ENCODE data around the gene TTBK1. TPM values are rescaled to one million over a fixed set of nuclear protein-coding genes. Genes with fewer than 3 reads are reported as not detected.
"Not testable (repeated sequence)": the region's sequence is repeated elsewhere in the genome, so short reads cannot be mapped to it uniquely, and the experiment has no call there.

TTBK1 gene
- total RNA-seq, 2 experiments from 2014 or later, result 0.30 to 0.40 TPM

GRCh38 chr6:43301081-43301870, 58.0 kb downstream of the TTBK1 start:
- H3K4me3 Mint-ChIP-seq, result no peak overlapping the region
- DNase-seq (no peak), ATAC-seq (no peak)
- H3K36me3 Mint-ChIP-seq (ENCODE audit: low read depth), result no peaks in the 10 kb centered on the region
- no peaks in the 10 kb centered on the region for H3K9me3 Mint-ChIP-seq (ENCODE audit: low read depth)
- H3K27ac Mint-ChIP-seq, result no peak overlapping the region
- ChIA-PET CTCF (interaction anchor here (0.7 kb wide), 1 partner anchor 455 kb away, joined by 4 read pairs; no protein-coding TSS in a partner anchor), POLR2A (no interaction called here)
- H3K4me1 Mint-ChIP-seq, result no peaks in the 10 kb centered on the region
- H3K27me3 Mint-ChIP-seq, result peaks cover 4% of the 10 kb centered on the region
- intact Hi-C loops (cut with DNase I, micrococcal nuclease), result no loop called here

DNA sequence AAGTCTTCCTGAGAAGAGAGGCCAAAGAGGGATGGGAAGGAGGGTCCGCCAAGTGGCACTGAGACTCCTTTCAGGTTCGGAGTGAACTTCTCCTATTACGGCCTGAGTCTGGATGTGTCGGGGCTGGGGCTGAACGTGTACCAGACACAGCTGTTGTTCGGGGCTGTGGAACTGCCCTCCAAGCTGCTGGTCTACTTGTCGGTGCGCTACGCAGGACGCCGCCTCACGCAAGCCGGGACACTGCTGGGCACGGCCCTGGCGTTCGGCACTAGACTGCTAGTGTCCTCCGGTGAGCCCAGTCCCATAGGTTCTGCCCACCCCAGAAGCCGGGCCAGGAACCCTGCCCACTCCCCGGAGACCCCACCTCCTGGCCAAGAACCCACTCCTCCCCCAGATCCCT, 58.8 kb downstream of the TTBK1 start:
- H3K36me3 Mint-ChIP-seq (ENCODE audit: low read depth), result no peaks in the 10 kb centered on the region
- ChIA-PET CTCF (interaction anchor here (1.7 kb wide), 1 partner anchor 73 kb away, joined by 3 read pairs; the partner anchor contains the start of gene DNPH1), POLR2A (no interaction called here)
- intact Hi-C loops (cut with DNase I, micrococcal nuclease), result no loop called here
- H3K4me1 Mint-ChIP-seq, result no peaks in the 10 kb centered on the region
- H3K4me3 Mint-ChIP-seq, result no peak overlapping the region
- no peaks in the 10 kb centered on the region for H3K9me3 Mint-ChIP-seq (ENCODE audit: low read depth)
- peaks cover 4% of the 10 kb centered on the region for H3K27me3 Mint-ChIP-seq
- no peak for DNase-seq
- H3K27ac Mint-ChIP-seq, result no peak overlapping the region
- ATAC-seq, result no peak

- H3K4me1 Mint-ChIP-seq; ATAC-seq; intact Hi-C loops (cut with DNase I, micrococcal nuclease); H3K27ac Mint-ChIP-seq; H3K9me3 Mint-ChIP-seq (ENCODE audit: low read depth); DNase-seq; H3K4me3 Mint-ChIP-seq; H3K36me3 Mint-ChIP-seq (ENCODE audit: low read depth); POLR2A ChIA-PET; H3K27me3 Mint-ChIP-seq: not testable (repeated sequence)
- CTCF ChIA-PET, result interaction anchor here (1.7 kb wide), 1 partner anchor 73 kb away, joined by 3 read pairs; the partner anchor contains the start of gene DNPH1
Observed at GRCh38 chr6:43303006-43303405, 59.7 kb downstream of the TTBK1 start.

DNA sequence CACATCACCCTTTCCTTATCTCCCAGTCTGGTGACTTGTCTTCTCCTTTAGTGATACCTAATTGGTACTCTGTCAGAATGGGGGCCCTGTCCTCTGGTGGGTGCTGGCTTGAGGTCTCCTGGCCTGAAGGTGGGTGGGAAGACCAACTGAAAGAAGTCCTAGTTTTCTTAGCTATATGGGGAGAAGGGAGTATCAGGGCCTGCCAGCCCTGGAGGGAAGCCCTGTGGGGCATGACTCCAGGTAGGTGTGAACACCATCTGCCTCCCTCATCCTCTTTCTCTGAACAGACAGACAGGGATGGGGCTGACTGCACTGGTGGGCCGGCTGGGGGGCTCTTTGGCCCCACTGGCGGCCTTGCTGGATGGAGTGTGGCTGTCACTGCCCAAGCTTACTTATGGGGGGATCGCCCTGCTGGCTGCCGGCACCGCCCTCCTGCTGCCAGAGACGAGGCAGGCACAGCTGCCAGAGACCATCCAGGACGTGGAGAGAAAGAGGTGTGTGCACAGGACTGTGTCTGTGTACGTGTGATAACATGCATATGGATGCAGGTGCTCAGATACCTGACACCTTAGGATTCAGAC, 60.6 kb downstream of the TTBK1 start:
- CTCF ChIA-PET, result no interaction called here

GRCh38 chr6:43304361-43304760, 61.1 kb downstream of the TTBK1 start:
- Mint-ChIP-seq H3K27me3 (peaks cover 2% of the 10 kb centered on the region), H3K4me3 (no peak overlapping the region), H3K36me3 (ENCODE audit: low read depth) (no peaks in the 10 kb centered on the region), H3K4me1 (peaks cover 3% of the 10 kb centered on the region), H3K9me3 (ENCODE audit: low read depth) (no peaks in the 10 kb centered on the region), H3K27ac (no peak overlapping the region)
- POLR2A ChIA-PET, result no interaction called here
- ATAC-seq, result no peak
- CTCF ChIA-PET, result interaction anchor here (1.4 kb wide), 1 partner anchor 201 kb away, joined by 5 read pairs; no protein-coding TSS in a partner anchor
- intact Hi-C loops (cut with DNase I, micrococcal nuclease), result no loop called here
- DNase-seq, result no peak

More for the DNA sequence above, 60.6 kb downstream of the TTBK1 start:
- Mint-ChIP-seq H3K4me3 (no peak overlapping the region), H3K9me3 (ENCODE audit: low read depth) (no peaks in the 10 kb centered on the region), H3K27me3 (peaks cover 3% of the 10 kb centered on the region), H3K4me1 (no peaks in the 10 kb centered on the region), H3K27ac (no peak overlapping the region), H3K36me3 (ENCODE audit: low read depth) (no peaks in the 10 kb centered on the region)
- ATAC-seq (no peak), DNase-seq (no peak)
- POLR2A ChIA-PET, result no interaction called here
- intact Hi-C loops (cut with DNase I, micrococcal nuclease), result no loop called here

- DNase-seq (no peak), ATAC-seq (no peak)
- ChIA-PET CTCF (interaction anchor here (1.4 kb wide), 1 partner anchor 200 kb away, joined by 5 read pairs; no protein-coding TSS in a partner anchor), POLR2A (no interaction called here)
- intact Hi-C loops (cut with DNase I, micrococcal nuclease), result no loop called here
- Mint-ChIP-seq H3K27ac (no peak overlapping the region), H3K36me3 (ENCODE audit: low read depth) (no peaks in the 10 kb centered on the region), H3K4me1 (peaks cover 3% of the 10 kb centered on the region), H3K27me3 (peaks cover 2% of the 10 kb centered on the region), H3K9me3 (ENCODE audit: low read depth) (no peaks in the 10 kb centered on the region), H3K4me3 (no peak overlapping the region)
Observed at GRCh38 chr6:43304882-43305281, 61.6 kb downstream of the TTBK1 start.

DNA sequence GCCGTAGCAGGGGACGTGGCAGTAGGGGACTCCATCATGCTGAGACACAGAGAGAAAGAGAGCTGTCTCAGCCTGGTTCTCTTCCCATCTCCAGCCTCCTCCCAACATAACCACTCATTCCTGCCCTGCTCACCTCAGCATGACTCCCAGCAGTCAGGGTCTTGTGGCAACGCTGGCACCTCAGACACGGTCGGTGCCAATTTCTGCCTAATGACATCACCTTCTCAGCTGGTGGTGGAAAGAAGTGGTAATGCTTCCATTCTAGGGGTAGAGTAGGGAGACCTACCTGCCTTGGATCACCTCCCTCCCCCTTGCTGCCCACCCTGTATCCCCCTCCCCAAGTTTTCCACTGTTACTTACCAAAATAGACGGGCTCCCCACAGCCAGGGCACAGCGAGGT, 62.8 kb downstream of the TTBK1 start:
- no peak for DNase-seq
- CTCF ChIA-PET, result interaction anchor here (1.5 to 1.7 kb wide), 2 partner anchors 9 to 10 kb away, joined by 5 read pairs; no protein-coding TSS in a partner anchor
- no peak overlapping the region for H3K4me3 Mint-ChIP-seq
- intact Hi-C loops (cut with DNase I, micrococcal nuclease), result no loop called here
- H3K27ac Mint-ChIP-seq, result no peak overlapping the region
- peaks cover 2% of the 10 kb centered on the region for H3K27me3 Mint-ChIP-seq
- no peaks in the 10 kb centered on the region for H3K9me3 Mint-ChIP-seq (ENCODE audit: low read depth)
- H3K36me3 Mint-ChIP-seq (ENCODE audit: low read depth), result no peaks in the 10 kb centered on the region
- ATAC-seq, result no peak
- H3K4me1 Mint-ChIP-seq, result peaks cover 3% of the 10 kb centered on the region
- POLR2A ChIA-PET, result no interaction called here

DNA sequence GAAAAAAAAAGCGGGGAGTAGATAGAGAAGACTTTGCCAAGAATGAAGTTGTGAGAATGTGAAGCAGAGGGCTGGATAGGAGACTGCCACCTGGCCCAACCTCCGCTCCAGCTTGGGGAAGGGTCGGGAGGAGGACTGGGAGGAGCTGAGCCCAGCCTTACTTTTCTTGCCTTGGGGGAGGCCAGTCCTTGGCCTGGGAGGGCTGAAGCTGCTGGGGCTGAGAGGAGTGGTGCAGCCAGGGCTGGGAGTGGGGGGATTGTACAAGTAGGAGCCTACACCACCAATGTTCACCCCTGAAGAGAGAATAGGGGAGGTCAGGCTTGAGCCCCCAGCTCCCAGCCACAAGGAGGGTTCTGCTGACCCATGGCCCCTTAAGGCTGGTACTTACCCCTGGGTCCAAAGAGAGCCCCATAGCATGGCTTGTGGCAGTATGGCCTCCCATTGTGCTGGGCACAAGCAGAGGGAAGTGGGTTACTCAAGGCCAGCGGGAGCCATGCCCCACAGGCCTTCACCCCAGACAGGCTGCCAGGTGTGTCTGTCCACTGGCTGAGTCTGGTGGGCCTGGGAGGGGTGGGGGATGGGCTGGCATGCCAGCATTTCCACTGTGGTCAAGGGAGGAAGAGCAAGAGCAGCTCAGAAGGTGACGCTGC, 64.3 kb downstream of the TTBK1 start:
- Mint-ChIP-seq H3K4me1 (peaks cover 3% of the 10 kb centered on the region), H3K9me3 (ENCODE audit: low read depth) (no peaks in the 10 kb centered on the region), H3K27me3 (no peaks in the 10 kb centered on the region), H3K36me3 (ENCODE audit: low read depth) (no peaks in the 10 kb centered on the region), H3K27ac (no peak overlapping the region), H3K4me3 (no peak overlapping the region)
- intact Hi-C loops (cut with DNase I, micrococcal nuclease), result loop anchor here in 1 of 2 experiments (1.0 to 2.0 kb wide), 2 partner anchors 61 to 91 kb away; partner anchors contain the start of gene ZNF318
- ATAC-seq (no peak), DNase-seq (no peak)
- CTCF ChIA-PET, result interaction anchor here (0.6 to 2.4 kb wide), 13 partner anchors 8 to 608 kb away, joined by 3 to 9 read pairs (median 4); no protein-coding TSS in a partner anchor
- POLR2A ChIA-PET, result interaction anchor here (0.7 kb wide), 1 partner anchor 11 kb away, joined by 3 read pairs; no protein-coding TSS in a partner anchor

GRCh38 chr6:43308101-43308989, 65.1 kb downstream of the TTBK1 start, which contains the start of gene CRIP3:
TSS of gene CRIP3 (minus strand) at chr6:43308826. CDS start at chr6:43308792, 34 bp downstream.
- no peaks in the 10 kb centered on the region for H3K9me3 Mint-ChIP-seq (ENCODE audit: low read depth)

DNA sequence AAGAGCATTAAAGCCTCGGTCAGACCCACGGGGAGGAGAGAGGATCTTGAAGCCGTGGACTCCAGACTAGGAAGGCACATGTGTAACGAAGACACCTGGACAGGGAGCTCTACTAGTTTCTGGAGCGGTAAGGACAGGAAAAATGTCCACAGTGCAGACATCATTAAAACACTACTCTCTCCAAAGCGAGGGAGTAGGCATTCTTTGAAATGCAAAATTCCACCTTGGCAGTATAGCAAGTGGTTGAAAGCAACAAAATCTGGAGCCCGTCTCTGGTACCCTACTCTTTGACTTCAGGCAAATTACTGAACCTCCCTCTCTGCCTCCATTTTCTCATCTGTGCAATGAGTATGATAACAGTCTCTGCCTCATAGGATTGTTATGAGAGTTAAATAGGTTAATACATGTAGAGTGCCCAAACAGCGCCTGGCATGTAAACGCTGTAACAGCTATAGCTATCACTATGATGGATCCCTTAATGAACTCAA, 65.8 kb downstream of the TTBK1 start:
- ATAC-seq (peak; percentile 16), DNase-seq (no peak)
- Mint-ChIP-seq H3K9me3 (ENCODE audit: low read depth) (no peaks in the 10 kb centered on the region), H3K27me3 (no peaks in the 10 kb centered on the region), H3K36me3 (ENCODE audit: low read depth) (no peaks in the 10 kb centered on the region), H3K4me1 (peaks cover 3% of the 10 kb centered on the region), H3K4me3 (peak overlapping the region; percentile 73), H3K27ac (peak overlapping the region; percentile 59)
- POLR2A ChIA-PET, result no interaction called here
- CTCF ChIA-PET, result interaction anchor here (0.6 to 2.4 kb wide), 16 partner anchors 9 to 197 kb away, joined by 3 to 9 read pairs (median 4); partner anchors contain the start of genes DLK2, DNPH1 and TJAP1
- intact Hi-C loops (cut with DNase I, micrococcal nuclease), result loop anchor here in 1 of 2 experiments (1.0 to 2.0 kb wide), 2 partner anchors 60 to 89 kb away; partner anchors contain the start of gene ZNF318

More at GRCh38 chr6:43308101-43308989, 65.1 kb downstream of the TTBK1 start, which contains the start of gene CRIP3:
- no peaks in the 10 kb centered on the region for H3K27me3 Mint-ChIP-seq
- DNase-seq, result peak; percentile 74
- H3K36me3 Mint-ChIP-seq (ENCODE audit: low read depth), result no peaks in the 10 kb centered on the region
- intact Hi-C loops (cut with DNase I, micrococcal nuclease), result loop anchor here in 1 of 2 experiments (1.0 to 2.0 kb wide), 2 partner anchors 60 to 90 kb away; partner anchors contain the start of gene ZNF318
- H3K27ac Mint-ChIP-seq, result peak within 1 kb of the TSS; percentile 59
- H3K4me3 Mint-ChIP-seq, result peak within 1 kb of the TSS; percentile 73
- ChIA-PET CTCF (interaction anchor here (0.6 to 2.4 kb wide), 21 partner anchors 8 to 200 kb away, joined by 3 to 9 read pairs (median 3); partner anchors contain the start of genes DLK2, DNPH1 and TJAP1), POLR2A (no interaction called here)
- ATAC-seq, result peak; percentile 91
- H3K4me1 Mint-ChIP-seq, result peaks cover 3% of the 10 kb centered on the region

Data from activated CD4-positive, alpha-beta T cell treated with anti-CD3 and anti-CD28 coated beads for 36 hours (primary cell).